ENCODE results near the gene B3GLCT. TPM values are rescaled to one million over a fixed set of nuclear protein-coding genes. Genes with fewer than 3 reads are reported as not detected.
"Not testable (repeated sequence)": the region's sequence is repeated elsewhere in the genome, so short reads cannot be mapped to it uniquely, and the experiment has no call there.

Gene B3GLCT
- total RNA-seq, 1 donor from 2014 or later: 8.2 TPM

- H3K36me3 Mint-ChIP-seq (ENCODE audit: unreplicated experiment): no peaks in the 10 kb centered on the region
- H3K4me1 Mint-ChIP-seq (ENCODE audit: unreplicated experiment): peaks cover 39% of the 10 kb centered on the region
- no peak for DNase-seq (ENCODE audit: extremely low spot score, unreplicated experiment)
- peak overlapping the region; percentile 13 for H3K27ac Mint-ChIP-seq (ENCODE audit: unreplicated experiment)
- H3K27me3 Mint-ChIP-seq (ENCODE audit: unreplicated experiment): no peaks in the 10 kb centered on the region
- no peak for TF ChIP-seq CTCF (IDR thresholded peaks at IDR 0.05)
- no peaks in the 10 kb centered on the region for H3K9me3 Mint-ChIP-seq (ENCODE audit: unreplicated experiment)
- no peak overlapping the region for H3K4me3 Mint-ChIP-seq (ENCODE audit: unreplicated experiment)
Observed at GRCh38 chr13:31209172-31209840, 9.5 kb downstream of the B3GLCT start.

- Mint-ChIP-seq H3K4me1 (ENCODE audit: unreplicated experiment) (peaks cover 37% of the 10 kb centered on the region), H3K36me3 (ENCODE audit: unreplicated experiment) (no peaks in the 10 kb centered on the region), H3K4me3 (ENCODE audit: unreplicated experiment) (no peak overlapping the region), H3K27ac (ENCODE audit: unreplicated experiment) (peak overlapping the region; percentile 13), H3K27me3 (ENCODE audit: unreplicated experiment) (no peaks in the 10 kb centered on the region), H3K9me3 (ENCODE audit: unreplicated experiment) (no peaks in the 10 kb centered on the region)
- no peak for TF ChIP-seq CTCF (IDR thresholded peaks at IDR 0.05)
- DNase-seq (ENCODE audit: extremely low spot score, unreplicated experiment): no peak
Observed at GRCh38 chr13:31209841-31210210, 10.1 kb downstream of the B3GLCT start.

GRCh38 chr13:31213651-31214289, 14.0 kb downstream of the B3GLCT start:
- peaks cover 2% of the 10 kb centered on the region for H3K36me3 Mint-ChIP-seq (ENCODE audit: unreplicated experiment)
- peaks cover 5% of the 10 kb centered on the region for H3K9me3 Mint-ChIP-seq (ENCODE audit: unreplicated experiment)
- H3K27ac Mint-ChIP-seq (ENCODE audit: unreplicated experiment): no peak overlapping the region
- peaks cover 25% of the 10 kb centered on the region for H3K4me1 Mint-ChIP-seq (ENCODE audit: unreplicated experiment)
- H3K4me3 Mint-ChIP-seq (ENCODE audit: unreplicated experiment): no peak overlapping the region
- TF ChIP-seq CTCF (IDR thresholded peaks at IDR 0.05): no peak
- DNase-seq (ENCODE audit: extremely low spot score, unreplicated experiment): no peak
- H3K27me3 Mint-ChIP-seq (ENCODE audit: unreplicated experiment): no peaks in the 10 kb centered on the region

- H3K4me1 Mint-ChIP-seq (ENCODE audit: unreplicated experiment): peaks cover 19% of the 10 kb centered on the region
- H3K9me3 Mint-ChIP-seq (ENCODE audit: unreplicated experiment): peaks cover 5% of the 10 kb centered on the region
- no peak for DNase-seq (ENCODE audit: extremely low spot score, unreplicated experiment)
- no peak overlapping the region for H3K4me3 Mint-ChIP-seq (ENCODE audit: unreplicated experiment)
- no peak for TF ChIP-seq CTCF (IDR thresholded peaks at IDR 0.05)
- H3K27ac Mint-ChIP-seq (ENCODE audit: unreplicated experiment): no peak overlapping the region
- peaks cover 2% of the 10 kb centered on the region for H3K36me3 Mint-ChIP-seq (ENCODE audit: unreplicated experiment)
- H3K27me3 Mint-ChIP-seq (ENCODE audit: unreplicated experiment): no peaks in the 10 kb centered on the region
Observed at GRCh38 chr13:31214435-31214834, 14.7 kb downstream of the B3GLCT start.

- H3K4me1 Mint-ChIP-seq (ENCODE audit: unreplicated experiment): peaks cover 12% of the 10 kb centered on the region
- not testable (repeated sequence) for H3K9me3 Mint-ChIP-seq (ENCODE audit: unreplicated experiment); DNase-seq (ENCODE audit: extremely low spot score, unreplicated experiment); H3K27ac Mint-ChIP-seq (ENCODE audit: unreplicated experiment); H3K27me3 Mint-ChIP-seq (ENCODE audit: unreplicated experiment); H3K36me3 Mint-ChIP-seq (ENCODE audit: unreplicated experiment); H3K4me3 Mint-ChIP-seq (ENCODE audit: unreplicated experiment)
Observed at GRCh38 chr13:31216916-31217315, 17.1 kb downstream of the B3GLCT start.
